8988T (cell line): ENCODE measurements around the gene NFIA.
"Not testable (repeated sequence)": the region's sequence is repeated elsewhere in the genome, so short reads cannot be mapped to it uniquely, and the experiment has no call there.

Source experiments
- DNase-seq: peaks from one replicate; pipeline ENCODE4 v3.0.0; 2011

Gene NFIA

DNA sequence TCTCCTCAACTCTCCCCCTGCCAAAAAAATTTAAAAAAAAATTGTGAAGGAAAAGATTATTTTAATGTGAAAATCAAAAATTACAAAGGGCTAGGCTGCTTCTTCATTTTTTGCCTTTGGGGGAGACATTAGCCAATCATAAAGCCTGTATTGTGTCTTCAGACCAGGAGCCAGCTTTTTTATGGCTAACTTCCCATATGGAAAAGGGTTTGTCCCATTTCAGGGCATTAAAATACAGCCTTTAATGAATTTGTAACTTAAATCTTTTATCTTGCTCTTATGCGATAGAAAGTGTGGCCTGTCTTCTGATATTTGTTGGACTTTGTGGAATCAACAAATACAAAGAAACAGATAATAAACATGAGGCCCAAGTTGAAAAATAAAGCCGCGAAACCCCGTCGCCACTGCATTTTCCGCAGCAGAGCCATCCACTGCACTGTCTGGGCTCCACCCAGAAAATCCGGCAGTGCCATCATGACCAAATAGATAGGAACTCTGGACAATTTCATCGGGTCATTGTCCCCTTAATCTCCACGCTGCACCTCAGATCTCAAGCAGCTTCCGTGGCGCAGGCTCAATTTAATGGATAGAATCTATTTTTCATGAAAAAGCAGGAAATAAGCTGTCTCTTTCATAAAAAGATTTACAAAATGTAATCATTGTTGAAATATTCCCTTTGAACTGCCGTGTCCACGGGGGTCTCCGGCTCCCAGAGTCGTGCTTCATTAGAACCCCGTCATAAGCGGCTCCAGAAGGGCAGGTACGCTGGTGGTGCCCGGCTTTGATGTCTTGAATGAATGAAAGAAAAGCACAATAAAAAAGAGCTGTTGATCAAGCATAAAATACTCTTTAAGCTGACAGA, 365.0 kb downstream of the NFIA start:
- no peak for DNase-seq

DNA sequence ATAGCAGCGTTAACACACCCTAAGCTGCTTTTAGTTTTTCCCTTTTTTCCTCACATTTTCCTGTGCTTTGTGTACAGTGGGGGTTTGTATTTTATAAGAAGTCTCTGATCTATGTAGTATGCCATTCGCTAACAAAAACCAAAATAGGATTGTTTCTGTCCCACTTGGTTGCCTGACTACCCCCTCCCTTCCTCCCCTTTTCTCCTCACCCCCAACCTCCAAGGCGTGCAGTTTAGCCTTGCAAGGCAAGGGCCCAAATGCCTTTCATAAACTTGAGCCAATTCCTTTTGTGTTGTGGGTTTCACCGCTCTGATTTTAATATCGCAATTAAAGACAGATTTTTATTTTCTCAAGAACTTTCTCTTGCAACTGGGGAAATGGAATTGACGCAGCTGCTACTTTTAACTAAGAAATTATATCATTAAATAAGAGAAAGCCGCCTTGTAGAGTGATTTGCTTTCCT, 365.6 kb downstream of the NFIA start:
- no peak for DNase-seq

DNA sequence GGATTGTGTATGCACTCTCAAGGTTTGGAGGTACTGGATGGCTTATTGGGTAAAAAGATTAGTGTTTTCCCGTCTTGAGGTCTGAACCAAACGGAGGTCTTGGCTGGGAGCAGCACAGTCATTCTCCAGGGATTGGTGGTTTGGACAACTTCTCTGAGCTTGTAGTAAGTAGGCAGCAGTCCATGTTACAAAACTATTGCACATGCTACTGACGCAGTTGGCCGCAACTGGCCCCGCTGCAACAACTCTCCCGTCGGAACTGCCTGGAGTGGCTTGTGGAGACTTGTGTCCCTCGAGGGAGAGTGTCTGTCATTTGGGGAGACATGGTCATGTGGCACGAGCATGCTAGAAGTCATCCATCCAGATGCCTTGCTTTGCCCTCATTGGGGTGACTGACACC, 366.6 kb downstream of the NFIA start:
- DNase-seq = no peak

DNA sequence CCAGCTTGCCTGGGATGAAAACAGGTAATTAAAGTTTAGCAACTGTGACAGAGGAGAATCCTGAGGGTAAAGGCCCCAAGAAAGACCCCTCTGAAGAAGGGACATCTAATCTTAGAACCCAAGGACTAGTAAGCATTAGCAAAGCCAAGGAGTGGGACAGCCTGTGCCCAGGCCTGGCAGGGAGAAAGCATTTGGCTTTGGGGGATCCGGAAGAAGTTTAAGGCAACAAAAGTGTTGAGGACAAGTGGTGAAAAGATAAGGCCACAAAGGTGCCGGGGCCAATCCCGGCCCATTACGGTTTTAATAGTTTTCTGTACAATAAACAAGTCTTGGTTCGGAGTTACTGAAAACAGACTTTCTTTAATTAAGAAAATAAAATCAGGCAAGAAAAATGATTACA, 367.0 kb downstream of the NFIA start:
- DNase-seq = no peak

DNA sequence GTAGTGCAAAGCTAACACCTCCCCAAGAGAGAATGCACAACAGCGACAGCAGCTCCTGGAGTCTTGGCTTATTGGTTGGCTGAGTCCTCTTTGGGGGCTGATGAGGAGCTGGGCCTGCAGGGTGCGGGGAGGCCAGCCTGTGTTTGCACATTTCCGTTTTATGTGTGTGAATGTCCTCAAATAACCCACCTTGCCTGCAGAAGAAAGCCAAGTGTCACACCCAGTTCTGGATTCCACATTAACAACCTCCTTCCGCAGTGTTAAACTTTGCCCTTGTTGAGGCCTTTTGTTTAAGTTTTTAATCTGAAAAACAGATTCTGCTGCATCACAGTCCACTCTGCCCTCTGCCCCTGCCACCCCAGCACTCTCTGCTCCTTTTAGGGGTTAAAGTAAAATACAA, 368.1 kb downstream of the NFIA start:
- no peak for DNase-seq

DNA sequence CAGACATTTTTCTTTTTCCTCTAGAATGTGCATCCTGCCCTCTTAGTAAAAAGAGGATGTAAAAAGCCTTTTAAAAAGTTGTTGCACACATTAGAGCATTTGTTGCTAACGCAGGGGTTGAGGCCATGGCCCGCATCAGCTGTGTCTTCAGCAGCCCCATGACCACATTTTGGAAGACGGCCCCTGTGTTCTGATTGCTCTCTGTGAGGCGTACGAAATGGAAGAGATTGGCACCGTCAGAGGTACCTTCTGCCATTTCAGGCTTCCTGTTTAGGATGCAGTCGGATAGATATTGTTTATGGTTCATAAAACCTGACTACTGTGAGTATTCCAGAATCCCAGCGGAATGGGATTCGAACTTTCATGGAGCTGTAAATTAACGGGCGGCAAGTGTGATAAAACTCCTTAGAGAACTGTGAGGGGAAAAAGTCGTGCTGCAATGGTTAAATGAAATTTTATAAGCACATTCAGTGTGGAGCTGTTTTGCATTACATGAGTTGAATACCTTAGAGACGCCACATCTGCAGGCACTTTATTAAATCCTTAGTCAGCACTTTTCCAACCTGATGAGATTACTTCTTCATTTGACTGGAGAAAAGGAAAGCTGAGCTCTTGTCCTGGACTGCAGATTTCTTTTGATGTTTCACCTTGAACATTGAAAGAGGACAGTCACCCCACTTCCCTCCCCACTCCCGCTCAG, 368.7 kb downstream of the NFIA start:
- DNase-seq = no peak

DNA sequence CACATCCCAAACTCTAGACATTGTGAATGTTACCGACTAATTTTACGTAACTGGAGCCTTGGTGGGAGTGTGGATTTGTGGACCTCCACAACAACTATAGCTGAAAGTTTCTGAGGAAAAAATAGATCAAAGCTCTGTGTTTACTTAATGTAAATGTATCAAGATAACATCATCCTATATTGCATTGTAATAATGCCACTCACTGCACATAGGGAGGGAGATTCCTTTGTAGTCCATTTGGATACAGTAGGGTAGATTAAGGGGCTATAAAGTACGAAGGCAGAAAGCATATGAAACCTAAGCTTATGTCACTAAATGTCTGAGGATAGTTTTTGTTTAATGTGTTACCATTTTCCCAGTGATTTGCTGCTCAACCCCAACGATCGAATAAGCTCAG, 369.2 kb downstream of the NFIA start:
- DNase-seq = no peak

DNA sequence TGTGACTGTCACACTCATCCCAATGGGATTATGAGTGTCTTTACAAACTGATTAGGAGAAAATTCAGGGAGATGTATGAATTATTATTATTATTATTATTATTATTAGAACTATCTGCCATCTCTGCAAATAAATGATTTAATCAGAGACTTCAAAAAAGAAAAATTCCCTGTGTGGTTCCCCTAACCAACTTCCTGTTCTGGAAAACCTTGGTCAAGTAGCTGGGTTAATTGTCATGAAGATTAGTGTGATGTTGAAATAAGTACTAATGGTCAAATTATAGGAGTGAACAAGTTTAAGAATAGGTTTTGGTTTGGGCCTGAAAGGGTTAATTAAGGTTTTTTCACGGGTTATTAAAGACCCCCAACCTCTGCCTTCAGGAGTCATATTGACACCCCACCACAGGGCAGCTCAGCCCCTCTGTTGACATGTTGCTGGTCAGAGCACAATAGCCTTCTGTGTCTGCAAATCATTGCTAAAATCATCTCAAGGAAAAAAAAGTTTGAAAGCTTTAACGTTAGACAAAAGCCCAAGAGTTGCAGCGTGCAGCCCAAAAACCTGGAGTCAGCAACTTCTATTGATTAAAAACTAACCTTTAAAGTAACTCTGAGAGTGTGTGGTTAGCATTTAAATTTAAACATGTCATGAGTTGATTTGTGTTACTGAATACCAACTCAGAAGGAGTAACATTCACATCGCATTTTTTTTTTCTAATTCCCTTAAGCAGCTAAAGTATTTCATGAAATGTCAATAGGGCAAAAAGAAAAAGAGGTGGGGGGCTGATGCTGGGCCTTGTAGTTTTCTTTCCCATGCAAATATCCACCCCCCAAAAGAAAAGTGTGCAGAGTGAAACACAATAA, 370.0 kb downstream of the NFIA start:
- DNase-seq = no peak

DNA sequence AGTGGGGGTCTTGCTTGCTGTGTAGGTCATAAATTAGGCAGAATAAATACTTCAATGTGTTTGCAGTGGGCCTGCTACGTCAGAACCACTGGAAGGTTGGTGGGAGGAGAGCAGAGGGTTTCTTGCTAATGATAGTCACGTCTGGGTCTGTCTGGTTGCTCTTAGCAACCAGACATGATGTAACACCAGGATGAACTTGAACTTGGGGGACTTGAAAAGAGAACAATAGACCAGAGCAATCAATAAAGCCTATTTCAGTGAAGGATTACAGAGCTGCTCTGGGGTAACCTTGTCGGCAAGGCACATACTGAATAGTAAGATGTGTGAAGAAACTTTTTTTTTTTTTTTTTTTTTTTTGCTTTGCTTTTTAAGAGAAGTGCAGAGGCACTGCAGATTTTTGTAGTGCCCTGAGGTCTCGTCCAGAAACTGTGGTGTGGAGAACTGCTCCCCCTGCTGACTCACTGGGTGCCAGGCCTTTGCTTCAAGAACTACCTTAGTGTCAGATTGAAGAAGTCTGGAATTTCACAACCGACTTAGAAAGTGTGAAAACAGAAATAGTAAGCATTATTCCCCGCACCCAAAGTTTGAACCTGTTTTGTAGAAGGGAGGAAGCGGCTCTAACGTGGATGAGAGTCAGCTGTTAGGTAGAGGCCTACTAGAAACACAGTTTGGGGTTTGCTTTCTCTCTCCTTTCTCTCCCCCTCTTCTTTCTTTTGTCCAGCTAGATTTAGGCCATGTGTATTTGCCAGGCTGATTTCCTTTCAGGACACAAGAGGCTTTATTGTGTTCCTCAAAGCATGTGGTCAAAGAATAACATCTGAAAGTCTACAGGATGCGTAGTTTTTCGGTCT, 371.0 kb downstream of the NFIA start:
- DNase-seq = no peak

DNA sequence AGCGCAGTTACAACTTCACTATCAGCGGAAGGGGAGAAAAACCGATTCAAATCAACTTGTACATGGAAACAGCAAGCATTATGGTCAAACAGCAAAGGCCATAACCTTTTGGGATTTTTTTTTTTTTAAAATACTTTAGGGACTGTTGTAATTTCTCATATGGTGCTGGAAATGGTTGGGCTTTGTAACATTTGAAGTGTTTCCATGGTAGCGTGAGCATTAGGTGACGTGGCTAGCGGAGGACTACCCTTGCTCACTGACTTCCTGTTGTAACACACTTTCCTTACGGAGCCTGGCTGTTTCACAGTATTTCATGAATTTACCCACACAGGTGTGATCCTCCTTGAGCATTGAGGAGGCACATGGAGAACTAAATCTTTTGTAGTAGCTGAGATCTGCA, 373.0 kb downstream of the NFIA start:
- no peak for DNase-seq

DNA sequence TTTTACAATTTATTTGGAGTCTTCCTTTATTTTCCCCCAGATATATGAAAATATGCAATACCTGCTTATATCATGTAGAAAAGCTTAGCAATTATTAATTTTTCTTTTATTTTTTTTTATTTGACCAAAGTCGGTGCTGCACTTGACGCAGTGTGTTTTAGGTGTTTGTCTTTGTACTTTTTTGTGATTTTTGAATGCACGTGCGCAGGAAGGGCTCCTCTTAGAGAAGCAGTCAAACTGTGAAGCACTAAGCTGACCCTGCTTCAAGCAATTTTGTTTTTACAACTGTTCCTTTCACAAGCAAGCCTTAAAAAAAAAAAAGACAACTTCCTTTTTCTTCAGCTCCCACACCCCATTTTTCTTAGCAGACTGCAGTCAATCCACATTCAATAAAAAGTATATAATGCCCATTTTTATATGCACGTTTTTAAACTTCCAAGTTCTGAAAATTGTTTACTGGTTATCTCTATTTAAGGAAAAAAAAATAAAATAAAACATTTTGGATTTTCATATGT, 375.2 kb downstream of the NFIA start:
- DNase-seq = no peak

DNA sequence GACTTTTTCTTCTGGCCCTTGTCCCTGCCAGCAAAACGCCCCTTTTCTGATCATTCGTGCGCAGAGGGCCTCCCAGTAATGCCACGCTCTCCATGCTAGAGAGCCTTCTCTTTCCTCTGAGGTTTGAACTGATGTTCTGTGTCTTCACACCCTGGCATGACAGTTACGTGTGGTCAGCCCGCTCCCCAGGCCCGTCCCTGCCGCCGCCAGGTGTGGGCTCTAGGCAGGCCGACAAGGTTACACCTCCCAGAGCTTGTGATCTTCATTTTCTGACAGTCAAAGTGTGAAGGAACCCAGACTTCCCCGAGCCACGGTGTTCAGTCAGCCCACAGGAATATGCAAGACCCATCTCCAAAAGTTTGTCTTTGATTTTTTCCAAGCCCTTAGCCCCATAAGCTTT, 377.0 kb downstream of the NFIA start:
- no peak for DNase-seq

DNA sequence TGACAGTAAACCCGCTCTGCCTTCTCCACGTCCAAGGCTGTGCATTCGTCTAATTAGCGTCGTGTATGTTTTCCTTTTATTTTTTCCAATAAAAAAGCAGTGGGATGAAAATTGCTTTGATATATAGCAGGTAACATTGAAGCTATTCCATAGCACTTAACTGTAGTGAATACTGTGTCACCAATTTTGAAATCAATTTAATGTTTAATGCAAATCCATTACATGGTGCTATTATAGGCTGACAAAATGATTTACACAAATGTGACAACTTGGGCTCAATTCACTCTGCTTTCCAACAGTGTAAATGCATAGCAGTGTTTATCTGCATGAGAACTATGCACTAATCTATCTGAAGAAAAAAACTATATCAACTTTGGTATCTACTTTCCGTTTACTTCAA, 377.8 kb downstream of the NFIA start:
- no peak for DNase-seq

DNA sequence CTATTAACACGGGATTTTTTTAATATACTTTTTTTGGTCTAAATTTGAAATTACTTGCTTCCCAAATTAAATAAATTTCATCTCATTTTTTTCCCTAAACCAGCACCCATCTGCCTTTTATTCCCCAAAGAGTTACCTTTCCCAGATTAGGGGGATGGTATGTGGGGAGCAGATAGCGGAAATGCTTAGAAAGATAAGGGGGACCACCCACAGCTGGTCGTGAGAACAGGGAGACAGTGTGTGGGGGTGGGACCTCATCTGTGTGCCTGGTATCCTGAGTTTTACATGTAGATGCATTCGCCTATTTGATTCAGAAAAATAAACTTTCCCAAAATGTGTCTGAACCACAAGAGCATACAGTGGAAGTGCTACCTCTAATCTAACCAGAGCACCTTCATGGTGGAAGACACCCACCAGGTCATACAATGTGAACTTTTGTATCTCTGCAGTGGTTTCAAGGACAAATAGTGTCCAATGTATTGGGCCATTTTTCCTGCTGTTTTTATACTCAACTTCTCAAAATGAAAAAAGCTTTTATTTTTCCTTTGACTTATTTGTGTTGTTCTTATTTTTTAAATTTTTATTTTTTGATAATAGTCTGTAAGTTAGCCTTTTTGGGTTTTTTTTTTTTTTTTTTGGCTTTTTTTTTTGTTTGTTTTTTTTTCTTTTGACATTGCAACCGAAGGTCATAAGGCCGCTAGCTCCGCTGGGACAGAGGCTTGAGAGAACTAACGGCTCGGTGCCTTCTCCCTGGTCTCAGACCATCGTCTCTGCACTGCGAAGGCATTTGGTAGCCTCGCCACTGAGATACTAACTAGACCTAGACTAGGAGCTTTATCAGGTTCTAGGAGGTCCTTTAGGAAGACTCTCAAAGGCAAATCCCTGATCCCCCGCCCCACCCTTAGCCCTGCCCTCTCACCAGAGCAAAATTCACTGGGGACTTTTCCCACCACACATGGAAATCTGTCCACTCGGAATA, 379.3 kb downstream of the NFIA start:
- DNase-seq = no peak

DNA sequence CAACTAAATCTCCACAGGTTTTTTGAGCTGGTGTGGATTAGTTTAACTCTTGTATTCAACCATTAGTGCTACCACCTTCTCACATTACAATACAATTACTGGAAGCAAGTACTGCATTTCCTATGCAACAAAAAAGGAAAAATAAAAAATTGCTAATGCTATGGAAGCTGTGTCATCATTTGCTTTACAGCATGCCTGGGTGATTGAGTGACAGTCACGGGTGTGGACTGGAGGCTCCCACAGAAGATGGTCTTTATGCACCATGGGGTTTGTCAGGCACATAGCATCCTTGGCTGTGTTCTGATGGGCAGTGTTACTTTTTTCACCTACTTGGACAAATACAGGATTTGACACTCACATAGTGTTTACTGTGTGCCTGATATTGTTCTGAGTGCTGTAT, 380.3 kb downstream of the NFIA start:
- no peak for DNase-seq

DNA sequence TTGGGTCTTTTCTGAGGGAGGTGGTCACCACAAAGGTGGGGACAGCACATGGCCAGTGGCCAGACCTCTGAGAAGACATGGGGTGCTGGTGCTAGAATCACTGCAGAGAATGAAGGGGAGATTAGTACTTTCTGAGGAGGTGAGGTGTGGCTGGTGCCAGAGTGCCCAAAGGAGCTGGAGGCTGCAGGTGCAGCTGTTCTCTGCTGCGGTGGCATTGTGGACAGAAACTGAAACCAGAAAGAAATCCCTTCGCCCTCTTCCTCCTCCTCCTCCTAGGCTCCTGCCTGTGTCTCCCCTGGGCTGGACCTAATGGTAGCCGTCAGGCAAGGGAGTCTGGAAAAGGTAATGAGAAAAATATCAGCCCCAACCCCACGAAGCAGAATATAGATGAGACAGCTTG, 380.9 kb downstream of the NFIA start:
- no peak for DNase-seq

DNA sequence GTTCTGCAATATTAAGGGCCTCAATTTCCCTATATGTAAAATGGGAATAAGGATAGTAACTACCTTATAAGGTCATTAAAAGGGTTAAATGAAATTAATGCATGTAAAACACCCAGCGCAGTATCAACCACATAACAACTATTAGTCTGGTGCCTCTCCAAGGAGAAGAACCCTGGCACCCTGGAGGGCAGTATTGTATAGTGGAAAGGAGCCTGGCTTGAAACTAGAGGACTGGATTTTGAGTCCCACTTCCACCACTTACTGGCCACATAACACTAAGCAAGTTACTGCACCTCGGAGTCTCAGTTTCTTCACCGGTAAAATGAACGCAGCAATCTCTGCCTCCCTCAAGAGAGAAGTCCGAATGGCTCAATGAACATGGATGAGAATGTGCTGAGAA, 385.5 kb downstream of the NFIA start:
- not testable (repeated sequence) for DNase-seq

DNA sequence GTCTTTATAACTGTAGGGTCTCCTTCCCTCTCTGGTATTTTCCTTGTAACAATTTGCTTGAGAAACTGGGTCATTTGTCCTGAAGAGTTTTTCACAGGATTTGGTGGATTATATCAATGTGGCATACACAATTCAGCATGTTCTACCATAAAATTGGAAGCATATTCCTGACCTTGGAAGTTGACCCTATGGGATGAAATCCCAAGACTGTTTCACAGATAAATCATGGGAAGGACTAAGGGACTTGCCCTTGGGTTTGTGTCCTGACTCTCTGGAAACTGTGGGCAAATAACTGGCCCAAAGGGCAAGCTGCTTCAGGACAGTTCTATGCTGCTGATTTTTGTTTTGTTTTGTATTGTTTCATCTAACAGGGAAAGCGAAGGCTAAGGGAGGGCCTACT, 387.0 kb downstream of the NFIA start:
- DNase-seq = no peak

DNA sequence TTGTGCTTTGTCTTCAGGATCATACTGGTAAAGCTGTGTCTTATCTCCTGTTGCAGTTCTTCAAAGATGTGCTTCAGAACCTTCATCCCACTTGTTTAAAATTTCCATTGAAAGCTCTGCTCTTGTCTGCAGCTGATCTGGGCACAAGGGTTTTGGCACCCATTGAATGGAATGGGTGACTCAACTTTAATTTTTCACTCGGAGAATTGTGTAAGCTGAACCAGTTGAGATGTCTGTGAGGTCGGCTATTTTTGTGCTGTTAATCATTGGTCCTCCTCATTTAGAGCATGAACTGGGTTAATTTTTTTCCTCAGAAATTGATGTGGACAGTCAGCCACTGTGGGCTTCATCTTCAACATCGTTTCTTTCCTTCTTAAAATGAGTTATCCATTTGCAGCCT, 390.5 kb downstream of the NFIA start:
- DNase-seq = no peak

DNA sequence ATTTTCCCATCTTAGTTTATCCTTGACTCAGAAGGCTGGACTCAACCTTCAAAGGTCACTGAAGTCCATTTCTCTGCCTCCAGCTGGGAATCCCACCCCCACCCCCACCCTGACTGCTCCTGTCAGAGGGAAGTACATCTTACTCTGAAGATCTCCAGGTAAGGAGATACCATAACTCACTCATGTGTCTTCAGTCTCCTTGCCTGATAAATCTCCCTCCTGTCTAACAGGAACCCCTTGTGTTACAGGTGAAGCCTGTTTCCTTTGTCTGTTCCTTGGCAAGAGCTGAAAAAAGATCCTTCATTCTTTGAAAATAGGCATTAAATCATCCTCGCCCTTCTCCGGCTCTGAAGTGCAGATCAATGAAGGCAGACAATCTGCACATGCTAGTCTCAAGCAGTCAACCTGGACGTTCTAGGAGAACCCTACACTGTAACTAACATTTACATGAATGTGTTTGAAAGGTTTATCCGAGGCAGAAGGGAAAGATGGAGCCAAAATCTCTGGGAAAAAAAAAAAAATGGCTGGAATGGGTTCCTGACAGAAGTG, 392.0 kb downstream of the NFIA start:
- DNase-seq = no peak

DNA sequence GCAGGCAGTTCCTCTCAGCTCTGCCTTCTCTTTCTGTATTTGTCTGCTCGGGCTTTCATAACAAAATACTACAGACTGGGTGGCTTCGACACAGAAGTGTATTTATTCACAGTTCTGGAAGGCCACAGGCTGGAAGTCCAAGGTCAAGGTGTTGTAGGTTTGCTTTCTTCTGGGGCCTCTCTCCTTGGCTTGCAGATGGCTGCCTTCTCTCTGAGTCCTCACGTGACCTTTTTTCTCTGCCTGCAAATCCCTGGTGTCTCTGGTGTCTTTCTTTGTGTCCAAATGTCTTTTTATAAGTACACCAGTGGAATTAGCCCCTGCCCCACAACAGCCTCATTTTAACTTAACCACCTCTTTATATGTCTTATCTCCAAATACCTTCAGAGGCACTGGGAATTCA, 392.6 kb downstream of the NFIA start:
- DNase-seq = no peak
